IMR-90 (cell line): ENCODE measurements around the gene MGAT4A. TPM values are rescaled to one million over a fixed set of nuclear protein-coding genes. Genes with fewer than 3 reads are reported as not detected.

Experiments
- ATAC-seq: fragments of 200-7000 bp; cut with Tn5 transposase; 2 replicates; pipeline ENCODE4 v1.9.1; 2020; ENCODE audit warnings: low read depth, mild to moderate bottlenecking, moderate library complexity
- BruUV-seq: library from RNA; stranded (reverse); fragments of 400-500 nt; replicated peaks from 2 replicates; lab custom pipeline; 2021; lab: Mats Ljungman, UMichigan
- CTCF ChIA-PET: fragments of 300-600 bp; formaldehyde crosslinking; extraction: SDS; loops from one replicate; lab custom pipeline; 2021; ENCODE audit warnings: antibody characterized with exemption; lab: Yijun Ruan, JAX
- POLR2A ChIA-PET: fragments of 300-600 bp; sonication (Branson Sonifier 250); formaldehyde crosslinking; loops from one replicate; lab custom pipeline; 2022; ENCODE audit warnings: antibody characterized with exemption; ENCODE audit not compliant: unreplicated experiment; lab: Charles Lee
- DNase-seq: peaks from one replicate; pipeline ENCODE4 v3.0.0; 2013
- H2AFZ ChIP-seq: replicated peaks from 2 replicates; pipeline ENCODE3; 2013; ENCODE audit warnings: low read length, mild to moderate bottlenecking; ENCODE audit not compliant: poor library complexity
- H2AK5ac ChIP-seq: 2 replicates; pipeline ENCODE4 v1.6.1; 2013; ENCODE audit warnings: low read depth, low read length, inconsistent platforms
- H2AK9ac ChIP-seq: replicated peaks from 2 replicates; pipeline ENCODE3; 2013; ENCODE audit warnings: mild to moderate bottlenecking, low read depth, low read length, moderate library complexity; ENCODE audit not compliant: poor library complexity
- H2BK120ac ChIP-seq: 2 replicates; pipeline ENCODE4 v1.6.1; 2013; ENCODE audit warnings: low read depth, low read length, inconsistent platforms
- H2BK15ac ChIP-seq: 3 replicates; pipeline ENCODE4 v1.6.1; 2013; ENCODE audit warnings: low read depth, low read length, inconsistent platforms
- H2BK20ac ChIP-seq: 2 replicates; pipeline ENCODE4 v1.6.1; 2013; ENCODE audit warnings: low read depth, mild to moderate bottlenecking, inconsistent platforms, low read length, moderate library complexity
- H2BK5ac ChIP-seq: 2 replicates; pipeline ENCODE4 v1.6.1; 2013; ENCODE audit warnings: mild to moderate bottlenecking, low read depth, low read length, inconsistent platforms; ENCODE audit not compliant: poor library complexity, severe bottlenecking
- H3K14ac ChIP-seq: replicated peaks from 2 replicates; pipeline ENCODE4 v1.6.1; 2013; ENCODE audit warnings: low read depth, low read length, inconsistent platforms
- H3K18ac ChIP-seq: 2 replicates; pipeline ENCODE4 v1.6.1; 2013; ENCODE audit warnings: low read depth, low read length, control low read depth
- H3K23ac ChIP-seq: 2 replicates; pipeline ENCODE4 v1.6.1; 2013; ENCODE audit warnings: low read depth, low read length, inconsistent platforms
- H3K27ac ChIP-seq: 2 replicates; pipeline ENCODE4 v1.5.1; 2013; ENCODE audit warnings: mild to moderate bottlenecking, control low read depth, low read length; ENCODE audit not compliant: insufficient read depth
- H3K27me3 ChIP-seq: 2 replicates; pipeline ENCODE4 v1.6.1; 2013; ENCODE audit warnings: low read length; ENCODE audit not compliant: control insufficient read depth, insufficient read depth
- H3K36me3 ChIP-seq: 2 replicates; pipeline ENCODE4 v1.6.1; 2013; ENCODE audit warnings: low read length, mixed read lengths; ENCODE audit not compliant: control insufficient read depth, insufficient read depth
- H3K4ac ChIP-seq: 2 replicates; pipeline ENCODE4 v1.6.1; 2013; ENCODE audit warnings: low read depth, low read length, inconsistent platforms
- H3K4me1 ChIP-seq: 2 replicates; pipeline ENCODE4 v1.6.1; 2013; ENCODE audit warnings: low read length, mixed read lengths; ENCODE audit not compliant: control insufficient read depth, insufficient read depth
- H3K4me2 ChIP-seq: 2 replicates; pipeline ENCODE4 v1.6.1; 2013; ENCODE audit warnings: low read depth, mild to moderate bottlenecking, control low read depth, low read length, moderate library complexity
- H3K4me3 ChIP-seq: 2 replicates; pipeline ENCODE4 v1.5.1; 2013; ENCODE audit warnings: low read depth, mild to moderate bottlenecking, control low read depth, low read length, moderate library complexity; ENCODE audit not compliant: insufficient read depth
- H3K56ac ChIP-seq: 2 replicates; pipeline ENCODE4 v1.6.1; 2013; ENCODE audit warnings: low read length, inconsistent platforms; ENCODE audit not compliant: insufficient read depth; ENCODE audit errors: extremely low read depth
- H3K79me1 ChIP-seq, 2 experiments: 2 replicates each; pipeline ENCODE4 v1.6.1; 2013; ENCODE audit warnings: low read length in 2 of 2, inconsistent platforms in 1 of 2, low read depth in 1 of 2
- H3K9ac ChIP-seq: 2 replicates; pipeline ENCODE4 v1.6.1; 2013; ENCODE audit warnings: low read depth, low read length, control low read depth
- H3K9me1 ChIP-seq: 2 replicates; pipeline ENCODE4 v1.6.1; 2013; ENCODE audit warnings: low read length, inconsistent platforms; ENCODE audit not compliant: insufficient read depth
- H3K9me3 ChIP-seq: 2 replicates; pipeline ENCODE4 v1.6.1; 2013; ENCODE audit warnings: low read length; ENCODE audit not compliant: control insufficient read depth, insufficient read depth
- H4K20me1 ChIP-seq: 2 replicates; pipeline ENCODE4 v1.6.1; 2013; ENCODE audit warnings: low read length, inconsistent platforms; ENCODE audit not compliant: insufficient read depth
- H4K5ac ChIP-seq: 2 replicates; pipeline ENCODE4 v1.6.1; 2013; ENCODE audit warnings: mild to moderate bottlenecking, low read depth, low read length, control low read depth
- H4K8ac ChIP-seq, 2 experiments: 2 replicates each; pipeline ENCODE4 v1.6.1; 2013; ENCODE audit warnings: low read depth in 2 of 2, low read length in 2 of 2, control low read depth in 1 of 2, inconsistent platforms in 1 of 2
- H4K91ac ChIP-seq: 2 replicates; pipeline ENCODE4 v1.6.1; 2013; ENCODE audit warnings: low read depth, low read length, inconsistent platforms; ENCODE audit not compliant: insufficient read depth
- BHLHE40 ChIP-seq: fragments of 150-350 bp; IDR thresholded peaks from 2 replicates; pipeline ENCODE4 v1.6.1; 2016; ENCODE audit warnings: mild to moderate bottlenecking, low read depth, low read length
- FOS ChIP-seq: fragments of 150-350 bp; IDR thresholded peaks from 2 replicates; pipeline ENCODE4 v1.6.1; 2016; ENCODE audit warnings: low read depth, low read length
- WGBS, 2 experiments: methylation state at CpG; one replicate each; pipeline versions ENCODE4 v1.1.5 to v1.1.7; 2013; ENCODE audit warnings: missing lambda C conversion rate in 2 of 2; ENCODE audit not compliant: insufficient read length in 1 of 2; ENCODE audit errors: extremely low coverage in 2 of 2; 5-methylcytosine and 5-hydroxymethylcytosine counted together
- dilution Hi-C: fragments of 300-500 bp; cut with HindIII; formaldehyde crosslinking; loops from one replicate; pipeline ENCODE4 v1.14.3; 2018; ENCODE audit warnings: low sequenced_read_pairs; ENCODE audit not compliant: unreplicated experiment
- in situ Hi-C: fragments of 300-500 bp; cut with MboI; formaldehyde crosslinking; loops from 3 replicates; pipeline ENCODE4 v1.14.3; 2019; ENCODE audit warnings: low sequenced_read_pairs, inconsistent platforms, mixed read lengths
- intact Hi-C: fragments of 100-400 bp; cut with micrococcal nuclease; formaldehyde crosslinking; loops from 2 replicates; pipeline ENCODE4 v1.10.0; 2022
- polyA plus RNA-seq, 3 experiments: library from polyadenylated mRNA; depleted of rRNA; stranded (reverse); fragments of >200 nt; gene quantifications; 2 replicates each; pipeline ENCODE4 v1.2.3, GENCODE V29; 2012; ENCODE audit warnings: low replicate concordance in 1 of 3
- total RNA-seq: library from RNA; depleted of rRNA; stranded (reverse); fragments of >200 nt; gene quantifications from 2 replicates; pipeline ENCODE4 v1.2.3, GENCODE V29; 2012

Gene MGAT4A
- total and polyA plus RNA-seq, 2 of the 4 experiments (the other 2 are of a cell fraction), result under 0.01 TPM; not detected in 1

GRCh38 chr2:98586551-98587140 is 144.3 kb downstream of the MGAT4A start:
- Histone ChIP-seq H3K9me3 (no peaks in the 10 kb centered on the region), H4K5ac (no peak overlapping the region), H3K27ac (no peak overlapping the region), H2BK5ac (no peak overlapping the region), H3K4me3 (no peak overlapping the region), H4K8ac (no peak overlapping the region), H3K4me1 (no peaks in the 10 kb centered on the region), H2AK5ac (no peak overlapping the region), H3K79me1 (no peaks in the 10 kb centered on the region), H3K9me1 (peaks cover 5% of the 10 kb centered on the region; the same call in 1 of the 2 replicates), H3K27me3 (no peaks in the 10 kb centered on the region), H2AFZ (no peak overlapping the region), H3K56ac (no peak overlapping the region), H2BK15ac (no peak overlapping the region), H2AK9ac (no peak overlapping the region), H2BK120ac (no peak overlapping the region), H4K20me1 (no peaks in the 10 kb centered on the region), H3K23ac (no peak overlapping the region), H2BK20ac (no peak overlapping the region), H3K18ac (no peak overlapping the region), H3K36me3 (peaks cover 15% of the 10 kb centered on the region), H4K91ac (no peak overlapping the region), H3K4me2 (no peak overlapping the region), H3K4ac (no peak overlapping the region), H3K14ac (no peak overlapping the region), H3K9ac (no peak overlapping the region)
- no CpG with 5 or more reads among the region's 6 CpGs for WGBS, 2 experiments
- in situ Hi-C loops, result no loop called here
- ATAC-seq, result no peak
- DNase-seq, result no peak
- POLR2A ChIA-PET, result no interaction called here
- intact Hi-C loops, result no loop called here
- CTCF ChIA-PET, result no interaction called here
- dilution Hi-C loops, result no loop called here
- no peak for TF ChIP-seq BHLHE40
- TF ChIP-seq FOS, result no peak
- no TSS peak for BruUV-seq
